ENCODE data around the gene ST8SIA4. TPM values are rescaled to one million over a fixed set of nuclear protein-coding genes. Genes with fewer than 3 reads are reported as not detected.

Gene ST8SIA4
- total RNA-seq, 4 donors from 2014 or later = 0.37 to 6.0 (median 2.2) TPM

GRCh38 chr5:100802208-100802607 lies 100.9 kb downstream of the ST8SIA4 start:
- TF ChIP-seq EP300 (IDR thresholded peaks at IDR 0.05; ENCODE audit: low read depth) = no peak
- no peaks in the 10 kb centered on the region for H3K9me3 ChIP-seq
- no peak for DNase-seq
- no peak overlapping the region for H3K4me3 ChIP-seq
- H3K27ac ChIP-seq = no peak overlapping the region
- intact Hi-C loops (cut with DNase I; ENCODE audit: low total_unique reads) (no loop called here), in situ Hi-C loops (cut with MboI; ENCODE audit: low pct_ligation_motif_present in 1 of 4, low pct_unique_long_range_greater_than_20kb in 1 of 4, low sequenced_read_pairs in 3 of 4) (no loop called here)
- no peaks in the 10 kb centered on the region for H3K27me3 ChIP-seq
- H3K4me1 ChIP-seq = peaks cover 0 to 4% (median 0%) of the 10 kb centered on the region in 4 donors
- H3K36me3 ChIP-seq = no peaks in the 10 kb centered on the region
- 79 to 93% methylated on average over 2 of the region's 2 CpGs for WGBS, 2 donors (ENCODE audit: low coverage in 1 of 2)

GRCh38 chr5:100800562-100800961 lies 102.5 kb downstream of the ST8SIA4 start:
- Histone ChIP-seq H3K9me3 (no peaks in the 10 kb centered on the region), H3K4me3 (no peak overlapping the region), H3K27ac (no peak overlapping the region), H3K4me1 (peaks cover 0 to 4% (median 0%) of the 10 kb centered on the region in 4 donors), H3K27me3 (no peaks in the 10 kb centered on the region), H3K36me3 (no peaks in the 10 kb centered on the region)
- TF ChIP-seq, protein P1, sequence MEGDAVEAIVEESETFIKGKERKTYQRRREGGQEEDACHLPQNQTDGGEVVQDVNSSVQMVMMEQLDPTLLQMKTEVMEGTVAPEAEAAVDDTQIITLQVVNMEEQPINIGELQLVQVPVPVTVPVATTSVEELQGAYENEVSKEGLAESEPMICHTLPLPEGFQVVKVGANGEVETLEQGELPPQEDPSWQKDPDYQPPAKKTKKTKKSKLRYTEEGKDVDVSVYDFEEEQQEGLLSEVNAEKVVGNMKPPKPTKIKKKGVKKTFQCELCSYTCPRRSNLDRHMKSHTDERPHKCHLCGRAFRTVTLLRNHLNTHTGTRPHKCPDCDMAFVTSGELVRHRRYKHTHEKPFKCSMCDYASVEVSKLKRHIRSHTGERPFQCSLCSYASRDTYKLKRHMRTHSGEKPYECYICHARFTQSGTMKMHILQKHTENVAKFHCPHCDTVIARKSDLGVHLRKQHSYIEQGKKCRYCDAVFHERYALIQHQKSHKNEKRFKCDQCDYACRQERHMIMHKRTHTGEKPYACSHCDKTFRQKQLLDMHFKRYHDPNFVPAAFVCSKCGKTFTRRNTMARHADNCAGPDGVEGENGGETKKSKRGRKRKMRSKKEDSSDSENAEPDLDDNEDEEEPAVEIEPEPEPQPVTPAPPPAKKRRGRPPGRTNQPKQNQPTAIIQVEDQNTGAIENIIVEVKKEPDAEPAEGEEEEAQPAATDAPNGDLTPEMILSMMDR (IDR thresholded peaks at IDR 0.05) = no peak
- TF ChIP-seq POLR2A (IDR thresholded peaks at IDR 0.05) (no peak), POLR2AphosphoS5 (IDR thresholded peaks at IDR 0.05) (no peak), EP300 (IDR thresholded peaks at IDR 0.05; ENCODE audit: low read depth) (no peak)
- intact Hi-C loops (cut with DNase I; ENCODE audit: low total_unique reads) = no loop called here
- WGBS, 2 donors (ENCODE audit: low coverage in 1 of 2) = 70 to 89% methylated on average over 5 of the region's 5 CpGs
- DNase-seq = no peak
- in situ Hi-C loops (cut with MboI; ENCODE audit: low pct_ligation_motif_present in 1 of 4, low pct_unique_long_range_greater_than_20kb in 1 of 4, low sequenced_read_pairs in 3 of 4) = no loop called here

- intact Hi-C loops (cut with DNase I; ENCODE audit: low total_unique reads) (no loop called here), in situ Hi-C loops (cut with MboI; ENCODE audit: low pct_ligation_motif_present in 1 of 4, low pct_unique_long_range_greater_than_20kb in 1 of 4, low sequenced_read_pairs in 3 of 4) (no loop called here)
- DNase-seq = no peak
- 88 to 95% methylated on average over 1 to 2 of the region's 2 CpGs for WGBS, 2 donors (ENCODE audit: low coverage in 1 of 2)
- Histone ChIP-seq H3K27ac (no peak overlapping the region), H3K27me3 (no peaks in the 10 kb centered on the region), H3K36me3 (no peaks in the 10 kb centered on the region), H3K4me1 (peaks cover 0 to 4% (median 0%) of the 10 kb centered on the region in 4 donors), H3K4me3 (no peak overlapping the region), H3K9me3 (no peaks in the 10 kb centered on the region)
- TF ChIP-seq POLR2AphosphoS5 (IDR thresholded peaks at IDR 0.05) (no peak), EP300 (IDR thresholded peaks at IDR 0.05; ENCODE audit: low read depth) (no peak), POLR2A (IDR thresholded peaks at IDR 0.05) (no peak)
- TF ChIP-seq, protein P1 (IDR thresholded peaks at IDR 0.05) = no peak
These were observed 103.9 kb downstream of the ST8SIA4 start for GRCh38 chr5:100799166-100799565.

GRCh38 chr5:100797861-100798260 lies 105.2 kb downstream of the ST8SIA4 start:
- intact Hi-C loops (cut with DNase I; ENCODE audit: low total_unique reads) (no loop called here), in situ Hi-C loops (cut with MboI; ENCODE audit: low pct_ligation_motif_present in 1 of 4, low pct_unique_long_range_greater_than_20kb in 1 of 4, low sequenced_read_pairs in 3 of 4) (no loop called here)
- Histone ChIP-seq H3K4me1 (no peaks in the 10 kb centered on the region), H3K9me3 (no peaks in the 10 kb centered on the region), H3K36me3 (no peaks in the 10 kb centered on the region), H3K27ac (no peak overlapping the region), H3K27me3 (no peaks in the 10 kb centered on the region), H3K4me3 (no peak overlapping the region)
- DNase-seq = no peak
- WGBS, 2 donors (ENCODE audit: low coverage in 1 of 2) = 60 to 85% methylated on average over 1 to 2 of the region's 2 CpGs
- TF ChIP-seq POLR2A (IDR thresholded peaks at IDR 0.05) (no peak), EP300 (IDR thresholded peaks at IDR 0.05; ENCODE audit: low read depth) (no peak), POLR2AphosphoS5 (IDR thresholded peaks at IDR 0.05) (no peak)
- TF ChIP-seq, protein P1 (IDR thresholded peaks at IDR 0.05) = no peak

DNA sequence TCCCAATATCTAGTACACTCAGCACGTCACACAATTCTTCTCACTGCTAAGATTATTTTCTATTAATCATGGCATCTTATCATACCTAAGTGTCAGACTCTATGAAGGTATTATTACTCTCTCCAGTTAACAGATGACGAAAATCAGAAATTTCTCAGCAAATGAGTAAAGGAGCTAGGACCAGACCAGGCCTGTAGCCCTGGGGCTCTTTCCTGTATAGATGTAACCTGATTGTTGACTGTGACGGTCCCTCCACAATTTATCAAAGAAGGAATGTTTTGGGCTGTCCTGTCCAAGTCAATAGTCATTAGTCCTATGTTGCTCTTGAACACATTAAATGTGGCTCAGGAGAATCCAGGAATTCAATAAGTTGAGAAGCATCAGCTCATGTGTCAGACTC lies 106.2 kb downstream of the ST8SIA4 start:
- TF ChIP-seq POLR2AphosphoS5 (IDR thresholded peaks at IDR 0.05) = no peak
- TF ChIP-seq POLR2A (IDR thresholded peaks at IDR 0.05) = no peak
- TF ChIP-seq, protein P1 (IDR thresholded peaks at IDR 0.05) = no peak
- no peak for TF ChIP-seq EP300 (IDR thresholded peaks at IDR 0.05; ENCODE audit: low read depth)
- DNase-seq = no peak
- Histone ChIP-seq H3K9me3 (no peaks in the 10 kb centered on the region), H3K36me3 (no peaks in the 10 kb centered on the region), H3K27me3 (no peaks in the 10 kb centered on the region), H3K27ac (no peak overlapping the region), H3K4me1 (no peaks in the 10 kb centered on the region), H3K4me3 (no peak overlapping the region)
- in situ Hi-C loops (cut with MboI; ENCODE audit: low pct_ligation_motif_present in 1 of 4, low pct_unique_long_range_greater_than_20kb in 1 of 4, low sequenced_read_pairs in 3 of 4) = no loop called here
- intact Hi-C loops (cut with DNase I; ENCODE audit: low total_unique reads) = no loop called here
- WGBS, 2 donors (ENCODE audit: low coverage in 1 of 2) = 94 to 100% methylated on average over 1 to 3 of the region's 3 CpGs

All from transverse colon (tissue), 4 donors.